ENCODE results near the gene PLXNA3.

Gene PLXNA3

DNA sequence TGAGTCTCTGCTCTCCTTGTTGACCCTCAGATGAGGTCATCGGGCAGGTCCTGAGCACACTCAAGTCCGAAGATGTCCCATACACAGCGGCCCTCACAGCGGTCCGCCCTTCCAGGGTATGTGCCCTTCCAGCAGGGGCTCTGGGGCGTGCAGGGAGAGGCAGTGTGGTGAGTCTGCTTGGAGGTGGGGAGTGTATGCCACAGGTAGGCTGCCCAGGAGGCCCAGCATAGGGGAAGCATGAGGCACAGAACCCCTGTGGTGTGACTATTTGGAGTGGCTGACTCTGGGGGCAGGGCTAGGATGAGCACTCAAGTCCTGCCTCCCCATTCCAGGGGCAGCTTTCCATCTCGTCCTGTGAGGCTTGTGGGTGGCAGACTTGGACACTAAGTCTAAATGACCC is 24.5 kb upstream of the PLXNA3 start:
- DNase-seq = no peak
- in situ Hi-C loops (cut with HindIII; ENCODE audit: low pct_ligation_motif_present, low pct_unique_long_range_greater_than_20kb, low sequenced_read_pairs) = no loop called here

DNA sequence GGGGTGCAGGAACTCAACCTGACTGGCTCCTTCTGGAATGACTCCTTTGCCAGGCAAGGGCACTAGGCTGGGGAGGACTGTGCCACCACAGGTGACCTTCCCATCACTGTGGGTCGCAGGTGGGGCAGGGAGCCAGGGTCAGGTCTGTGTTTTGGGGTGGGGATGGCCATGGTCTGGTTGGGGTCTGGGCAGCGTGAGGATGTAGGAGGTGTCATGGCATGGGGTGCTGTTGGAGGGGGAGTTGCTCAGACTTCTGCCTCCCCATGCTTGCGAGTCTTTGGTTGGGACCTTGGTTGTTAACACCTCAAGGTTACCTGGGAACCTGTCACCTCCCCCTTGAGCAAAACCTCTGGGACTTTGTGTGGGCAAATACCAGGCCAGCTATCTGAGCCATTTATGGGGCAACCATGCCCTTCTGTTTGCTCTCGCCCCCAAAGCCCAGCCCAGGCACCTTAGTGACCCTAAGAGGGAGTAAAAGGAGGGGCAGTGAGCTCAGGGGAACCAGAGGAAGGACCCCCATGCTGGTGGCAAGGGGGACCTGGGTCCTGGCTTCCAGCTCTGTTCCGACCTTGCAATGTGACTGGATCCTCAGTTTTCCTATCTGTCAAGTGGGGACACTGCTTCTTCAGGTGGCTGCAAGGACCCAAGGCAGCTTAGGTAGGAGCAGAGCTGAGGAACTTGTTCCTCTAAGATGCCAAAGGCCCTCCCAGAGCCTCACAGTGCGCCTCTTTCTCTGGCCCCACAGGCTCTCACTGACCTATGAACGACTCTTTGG is 23.5 kb upstream of the PLXNA3 start:
- in situ Hi-C loops (cut with HindIII; ENCODE audit: low pct_ligation_motif_present, low pct_unique_long_range_greater_than_20kb, low sequenced_read_pairs) = no loop called here
- DNase-seq = no peak

GRCh38 chrX:154435171-154435733 is 22.8 kb upstream of the PLXNA3 start:
- DNase-seq = no peak
- in situ Hi-C loops (cut with HindIII; ENCODE audit: low pct_ligation_motif_present, low pct_unique_long_range_greater_than_20kb, low sequenced_read_pairs) = no loop called here

- in situ Hi-C loops (cut with HindIII; ENCODE audit: low pct_ligation_motif_present, low pct_unique_long_range_greater_than_20kb, low sequenced_read_pairs) = no loop called here
- DNase-seq = peak; percentile 13
Measured at GRCh38 chrX:154436374-154436982, 21.6 kb upstream of the PLXNA3 start.

DNA sequence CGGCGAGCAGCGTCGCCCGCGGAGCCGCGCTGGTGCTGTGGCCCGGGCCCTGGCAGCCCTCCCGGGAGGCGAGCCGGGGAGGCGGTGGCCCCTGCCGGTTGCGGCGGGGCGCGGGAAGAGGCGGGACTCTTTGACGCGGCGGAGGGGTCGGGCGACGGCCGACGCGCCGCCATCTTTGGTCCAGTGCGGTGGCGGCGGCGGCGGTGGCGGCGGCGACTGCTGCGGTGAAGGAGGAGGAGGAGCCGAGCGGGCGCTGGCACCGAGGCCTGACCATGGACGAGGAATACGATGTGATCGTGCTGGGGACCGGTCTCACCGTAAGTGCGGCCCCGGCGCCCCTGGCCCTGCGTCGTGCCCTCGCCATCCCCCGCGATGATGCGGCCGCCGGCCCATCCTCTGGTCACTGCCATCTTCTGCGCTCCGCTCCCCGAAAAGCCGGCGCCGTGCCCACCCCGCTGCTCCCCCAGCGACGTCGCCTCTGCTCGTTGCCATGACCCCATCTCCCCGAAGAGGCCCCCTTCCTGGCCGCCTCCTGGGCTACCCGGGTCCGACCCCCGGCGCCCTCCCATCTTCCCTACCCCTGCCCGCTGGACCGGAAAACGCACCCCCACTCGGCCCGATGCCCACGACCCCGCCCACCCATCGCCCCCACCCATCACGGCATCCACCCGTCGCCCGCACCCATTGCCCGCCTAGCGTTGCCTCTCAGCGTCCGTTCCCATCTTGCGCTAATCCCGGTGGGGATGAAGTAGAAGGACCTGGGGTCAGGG is 20.9 kb upstream of the PLXNA3 start, which contains the start of gene GDI1:
Gene GDI1, plus strand, starts transcription at position 172 of the 770 bp plus-strand sequence. Its CDS starts 101 bp downstream, at position 273.
- in situ Hi-C loops (cut with HindIII; ENCODE audit: low pct_ligation_motif_present, low pct_unique_long_range_greater_than_20kb, low sequenced_read_pairs) = no loop called here

GRCh38 chrX:154437971-154438893 is 19.8 kb upstream of the PLXNA3 start:
- in situ Hi-C loops (cut with HindIII; ENCODE audit: low pct_ligation_motif_present, low pct_unique_long_range_greater_than_20kb, low sequenced_read_pairs) = no loop called here
- DNase-seq = no peak

More for the DNA sequence above, 20.9 kb upstream of the PLXNA3 start, which contains the start of gene GDI1:
- DNase-seq = peak; percentile 31

DNA sequence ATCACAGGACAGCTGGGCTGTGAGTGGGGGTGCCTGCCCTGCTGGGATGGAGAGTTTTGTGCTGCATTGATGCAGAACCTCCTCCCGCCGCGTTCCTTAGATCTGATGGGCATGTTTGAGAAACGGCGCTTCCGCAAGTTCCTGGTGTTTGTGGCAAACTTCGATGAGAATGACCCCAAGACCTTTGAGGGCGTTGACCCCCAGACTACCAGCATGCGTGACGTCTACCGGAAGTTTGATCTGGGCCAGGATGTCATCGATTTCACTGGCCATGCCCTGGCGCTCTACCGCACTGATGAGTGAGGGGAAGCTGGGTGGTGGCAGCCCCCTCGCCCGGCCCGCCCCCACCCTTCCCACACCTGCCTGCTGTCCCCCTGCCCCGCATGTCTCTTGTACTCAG is 18.2 kb upstream of the PLXNA3 start:
- in situ Hi-C loops (cut with HindIII; ENCODE audit: low pct_ligation_motif_present, low pct_unique_long_range_greater_than_20kb, low sequenced_read_pairs) = no loop called here
- DNase-seq = no peak

GRCh38 chrX:154440623-154441357 is 17.3 kb upstream of the PLXNA3 start:
- in situ Hi-C loops (cut with HindIII; ENCODE audit: low pct_ligation_motif_present, low pct_unique_long_range_greater_than_20kb, low sequenced_read_pairs) = no loop called here

GRCh38 chrX:154441564-154441963 is 16.5 kb upstream of the PLXNA3 start:
- in situ Hi-C loops (cut with HindIII; ENCODE audit: low pct_ligation_motif_present, low pct_unique_long_range_greater_than_20kb, low sequenced_read_pairs) = no loop called here
- no peak for DNase-seq

More at GRCh38 chrX:154440623-154441357, 17.3 kb upstream of the PLXNA3 start:
- DNase-seq = no peak

DNA sequence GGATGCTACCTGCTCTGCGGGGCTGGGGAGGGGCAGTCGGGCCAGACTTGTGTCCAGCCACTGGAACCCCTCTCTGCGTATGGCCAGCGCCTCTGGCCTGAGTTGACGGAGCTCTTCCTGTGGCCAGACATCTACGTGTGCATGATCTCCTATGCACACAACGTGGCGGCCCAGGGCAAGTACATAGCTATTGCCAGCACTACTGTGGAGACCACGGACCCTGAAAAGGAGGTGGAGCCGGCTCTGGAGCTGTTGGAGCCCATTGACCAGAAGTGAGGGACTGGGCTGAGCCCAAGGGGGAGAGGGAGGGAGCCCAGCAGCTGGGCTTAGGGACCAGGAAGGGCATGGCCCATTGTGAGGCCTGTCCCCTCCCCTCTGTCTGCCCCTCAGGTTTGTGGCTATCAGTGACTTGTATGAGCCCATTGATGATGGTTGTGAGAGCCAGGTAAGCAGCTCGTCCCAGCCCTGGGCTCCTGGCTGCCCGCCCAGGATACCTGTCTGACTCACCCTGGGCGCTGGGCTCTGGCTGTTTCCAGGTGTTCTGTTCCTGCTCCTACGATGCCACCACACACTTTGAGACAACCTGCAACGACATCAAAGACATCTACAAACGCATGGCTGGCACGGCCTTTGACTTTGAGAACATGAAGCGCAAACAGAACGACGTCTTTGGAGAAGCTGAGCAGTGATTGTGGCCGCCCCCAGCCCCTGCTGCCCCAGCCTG is 15.9 kb upstream of the PLXNA3 start:
- DNase-seq = no peak
- in situ Hi-C loops (cut with HindIII; ENCODE audit: low pct_ligation_motif_present, low pct_unique_long_range_greater_than_20kb, low sequenced_read_pairs) = no loop called here

GRCh38 chrX:154443479-154443910 is 14.6 kb upstream of the PLXNA3 start:
- in situ Hi-C loops (cut with HindIII; ENCODE audit: low pct_ligation_motif_present, low pct_unique_long_range_greater_than_20kb, low sequenced_read_pairs) = no loop called here
- peak; percentile 0 for DNase-seq

DNA sequence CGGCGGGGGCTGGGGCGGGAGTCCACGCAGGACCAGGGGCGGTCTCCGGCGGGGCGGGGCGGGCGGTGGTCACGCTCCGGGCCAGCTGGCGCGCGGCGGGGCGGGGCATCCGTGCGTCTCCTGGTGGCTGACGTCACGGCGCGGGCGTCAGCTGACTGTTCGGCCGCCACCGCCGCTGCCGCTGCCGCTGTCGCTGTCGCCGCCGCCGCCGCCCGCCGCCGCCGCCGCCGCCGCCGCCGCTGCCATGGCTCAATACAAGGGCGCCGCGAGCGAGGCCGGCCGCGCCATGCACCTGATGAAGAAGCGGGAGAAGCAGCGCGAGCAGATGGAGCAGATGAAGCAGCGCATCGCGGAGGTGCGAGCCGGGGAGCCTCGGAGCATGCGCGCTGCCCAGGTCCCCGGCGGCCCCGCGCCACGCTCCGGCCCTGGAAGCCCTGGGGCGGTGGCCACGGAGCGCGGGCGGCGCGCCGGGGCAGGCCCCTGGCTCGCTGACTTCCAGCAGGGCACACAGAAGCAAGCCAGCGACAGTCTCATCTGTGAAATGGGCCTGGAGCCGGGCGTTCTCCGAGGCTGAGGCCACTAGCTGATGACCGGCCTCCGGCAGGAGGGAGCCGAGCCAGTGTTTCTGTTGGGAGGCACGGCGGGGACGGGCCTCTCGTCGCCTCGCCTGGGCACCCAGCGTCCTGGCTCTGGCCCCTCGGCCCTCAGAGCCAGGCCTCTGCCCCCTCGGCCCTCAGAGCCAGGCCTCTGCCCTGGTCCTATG is 13.9 kb upstream of the PLXNA3 start, which contains the start of gene FAM50A:
Gene FAM50A, plus strand, starts transcription at position 150 of the 763 bp plus-strand sequence. Its CDS starts 95 bp downstream, at position 245.
- DNase-seq = peak; percentile 39
- in situ Hi-C loops (cut with HindIII; ENCODE audit: low pct_ligation_motif_present, low pct_unique_long_range_greater_than_20kb, low sequenced_read_pairs) = no loop called here

- in situ Hi-C loops (cut with HindIII; ENCODE audit: low pct_ligation_motif_present, low pct_unique_long_range_greater_than_20kb, low sequenced_read_pairs) = no loop called here
- DNase-seq = no peak
Measured at GRCh38 chrX:154444755-154445246, 13.3 kb upstream of the PLXNA3 start.

DNA sequence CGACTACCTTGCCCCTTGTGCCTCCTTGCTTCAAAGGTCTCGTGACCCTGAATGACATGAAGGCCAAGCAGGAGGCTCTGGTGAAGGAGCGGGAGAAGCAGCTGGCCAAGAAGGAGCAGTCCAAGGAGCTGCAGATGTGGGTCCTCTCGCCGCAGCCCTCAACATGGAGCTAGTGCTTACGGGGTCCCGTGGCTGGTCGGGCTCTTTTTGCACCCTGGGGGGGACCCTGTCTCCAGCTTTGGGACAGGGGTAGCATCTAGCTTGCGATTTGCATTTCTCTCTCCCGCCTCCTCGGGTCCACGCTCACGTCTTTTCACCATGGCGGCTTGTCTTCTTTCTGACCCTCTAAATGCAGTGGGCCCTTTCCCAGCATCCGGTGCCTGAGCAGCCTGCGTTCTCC is 12.3 kb upstream of the PLXNA3 start:
- in situ Hi-C loops (cut with HindIII; ENCODE audit: low pct_ligation_motif_present, low pct_unique_long_range_greater_than_20kb, low sequenced_read_pairs) = no loop called here
- DNase-seq = no peak

- in situ Hi-C loops (cut with HindIII; ENCODE audit: low pct_ligation_motif_present, low pct_unique_long_range_greater_than_20kb, low sequenced_read_pairs) = no loop called here
- no peak for DNase-seq
Measured at GRCh38 chrX:154446430-154446829, 11.7 kb upstream of the PLXNA3 start.

GRCh38 chrX:154448484-154448883 is 9.6 kb upstream of the PLXNA3 start:
- no peak for DNase-seq
- in situ Hi-C loops (cut with HindIII; ENCODE audit: low pct_ligation_motif_present, low pct_unique_long_range_greater_than_20kb, low sequenced_read_pairs) = no loop called here

Measured in ACHN (cell line).